Ishikawa (cell line): ENCODE data around the gene GZMM.

Experiments used
- EP300 ChIP-seq: IDR thresholded peaks from 2 replicates; pipeline ENCODE4 v1.6.1; 2012; ENCODE audit warnings: borderline replicate concordance
- FOXM1 ChIP-seq: IDR thresholded peaks from 2 replicates; pipeline ENCODE4 v1.6.1; 2012; ENCODE audit warnings: low read depth, borderline replicate concordance
- RAD21 ChIP-seq: IDR thresholded peaks from 2 replicates; pipeline ENCODE4 v1.6.1; 2012; ENCODE audit warnings: low read depth
- TF ChIP-seq, protein P1 (sequence below): IDR thresholded peaks from 2 replicates; pipeline ENCODE4 v1.6.1; 2012; ENCODE audit warnings: low read depth, mild to moderate bottlenecking

DNA sequence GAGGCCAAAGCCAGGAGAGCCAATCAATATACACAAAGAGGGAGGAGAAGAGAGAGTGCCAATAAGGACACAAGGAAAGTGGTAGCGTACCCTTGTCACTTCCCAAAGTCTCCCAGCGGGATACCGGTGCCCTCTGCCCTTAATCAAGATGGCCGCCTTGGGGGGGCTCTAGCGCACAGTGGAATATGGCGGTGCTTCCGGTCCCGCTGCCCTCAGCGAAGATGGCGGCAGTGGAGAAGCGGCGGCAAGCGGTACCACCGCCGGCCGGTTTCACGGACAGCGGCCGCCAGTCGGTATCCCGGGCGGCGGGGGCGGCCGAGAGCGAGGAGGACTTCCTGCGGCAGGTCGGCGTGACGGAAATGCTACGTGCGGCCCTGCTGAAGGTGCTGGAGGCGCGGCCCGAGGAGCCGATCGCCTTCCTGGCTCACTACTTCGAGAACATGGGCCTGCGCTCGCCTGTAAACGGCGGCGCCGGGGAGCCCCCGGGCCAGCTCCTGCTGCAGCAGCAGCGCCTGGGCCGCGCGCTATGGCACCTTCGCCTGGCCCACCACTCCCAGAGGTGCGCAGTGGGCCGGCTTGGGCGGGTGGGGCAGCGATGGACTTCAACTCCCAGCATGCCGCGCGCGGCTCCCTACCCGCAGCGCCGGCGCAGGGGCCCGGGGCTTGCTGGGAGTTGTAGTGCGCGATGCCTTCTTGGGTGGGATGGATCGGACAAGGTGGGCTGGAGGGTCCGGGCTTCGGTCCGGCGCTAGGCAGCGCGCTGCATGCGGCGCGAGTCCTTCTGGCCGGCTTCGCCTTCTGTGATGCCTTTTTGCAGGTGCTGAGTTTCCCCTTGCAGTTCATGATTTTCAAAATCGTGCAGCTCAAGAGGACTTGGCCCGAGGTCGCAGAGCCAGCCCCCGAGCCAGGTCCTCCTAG lies 36.3 kb upstream of the GZMM start, which contains the start of gene TPGS1:
- TF ChIP-seq, protein P1, sequence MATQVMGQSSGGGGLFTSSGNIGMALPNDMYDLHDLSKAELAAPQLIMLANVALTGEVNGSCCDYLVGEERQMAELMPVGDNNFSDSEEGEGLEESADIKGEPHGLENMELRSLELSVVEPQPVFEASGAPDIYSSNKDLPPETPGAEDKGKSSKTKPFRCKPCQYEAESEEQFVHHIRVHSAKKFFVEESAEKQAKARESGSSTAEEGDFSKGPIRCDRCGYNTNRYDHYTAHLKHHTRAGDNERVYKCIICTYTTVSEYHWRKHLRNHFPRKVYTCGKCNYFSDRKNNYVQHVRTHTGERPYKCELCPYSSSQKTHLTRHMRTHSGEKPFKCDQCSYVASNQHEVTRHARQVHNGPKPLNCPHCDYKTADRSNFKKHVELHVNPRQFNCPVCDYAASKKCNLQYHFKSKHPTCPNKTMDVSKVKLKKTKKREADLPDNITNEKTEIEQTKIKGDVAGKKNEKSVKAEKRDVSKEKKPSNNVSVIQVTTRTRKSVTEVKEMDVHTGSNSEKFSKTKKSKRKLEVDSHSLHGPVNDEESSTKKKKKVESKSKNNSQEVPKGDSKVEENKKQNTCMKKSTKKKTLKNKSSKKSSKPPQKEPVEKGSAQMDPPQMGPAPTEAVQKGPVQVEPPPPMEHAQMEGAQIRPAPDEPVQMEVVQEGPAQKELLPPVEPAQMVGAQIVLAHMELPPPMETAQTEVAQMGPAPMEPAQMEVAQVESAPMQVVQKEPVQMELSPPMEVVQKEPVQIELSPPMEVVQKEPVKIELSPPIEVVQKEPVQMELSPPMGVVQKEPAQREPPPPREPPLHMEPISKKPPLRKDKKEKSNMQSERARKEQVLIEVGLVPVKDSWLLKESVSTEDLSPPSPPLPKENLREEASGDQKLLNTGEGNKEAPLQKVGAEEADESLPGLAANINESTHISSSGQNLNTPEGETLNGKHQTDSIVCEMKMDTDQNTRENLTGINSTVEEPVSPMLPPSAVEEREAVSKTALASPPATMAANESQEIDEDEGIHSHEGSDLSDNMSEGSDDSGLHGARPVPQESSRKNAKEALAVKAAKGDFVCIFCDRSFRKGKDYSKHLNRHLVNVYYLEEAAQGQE: no peak
- TF ChIP-seq RAD21 (no peak), EP300 (no peak), FOXM1 (no peak)
